ENCODE data around the gene MPEG1. TPM values are rescaled to one million over a fixed set of nuclear protein-coding genes. Genes with fewer than 3 reads are reported as not detected.

MPEG1 gene
- total RNA-seq, 4 donors from 2014 or later = 1.0 to 15.1 (median 5.7) TPM

- H3K4me1 ChIP-seq = no peaks in the 10 kb centered on the region
- no peak for DNase-seq
- intact Hi-C loops (cut with DNase I; ENCODE audit: low total_unique reads) = no loop called here
- H3K36me3 ChIP-seq = no peaks in the 10 kb centered on the region
- no peaks in the 10 kb centered on the region for H3K9me3 ChIP-seq
- TF ChIP-seq POLR2A (IDR thresholded peaks at IDR 0.05) = no peak
- TF ChIP-seq CTCF (IDR thresholded peaks at IDR 0.05) = no peak
- H3K4me3 ChIP-seq = no peak overlapping the region
- H3K27ac ChIP-seq = no peak overlapping the region
- H3K27me3 ChIP-seq = no peaks in the 10 kb centered on the region
Observed at GRCh38 chr11:59187035-59187434, 25.7 kb downstream of the MPEG1 start.

- Histone ChIP-seq H3K4me3 (no peak overlapping the region), H3K27ac (no peak overlapping the region), H3K36me3 (no peaks in the 10 kb centered on the region), H3K4me1 (no peaks in the 10 kb centered on the region), H3K9me3 (no peaks in the 10 kb centered on the region), H3K27me3 (no peaks in the 10 kb centered on the region)
- intact Hi-C loops (cut with DNase I; ENCODE audit: low total_unique reads) = no loop called here
- no peak for DNase-seq
- TF ChIP-seq CTCF (IDR thresholded peaks at IDR 0.05) (peak in 3 of 4 experiments; percentile 17 to 46 (median 40)), POLR2A (IDR thresholded peaks at IDR 0.05) (no peak)
Observed at GRCh38 chr11:59186130-59186594, 26.6 kb downstream of the MPEG1 start.

GRCh38 chr11:59185386-59185945, 27.3 kb downstream of the MPEG1 start:
- no peaks in the 10 kb centered on the region for H3K9me3 ChIP-seq
- H3K36me3 ChIP-seq = no peaks in the 10 kb centered on the region
- H3K27ac ChIP-seq = no peak overlapping the region
- H3K27me3 ChIP-seq = no peaks in the 10 kb centered on the region
- no peak overlapping the region for H3K4me3 ChIP-seq
- intact Hi-C loops (cut with DNase I; ENCODE audit: low total_unique reads) = no loop called here
- DNase-seq = no peak
- TF ChIP-seq POLR2A (IDR thresholded peaks at IDR 0.05) = no peak
- no peak for TF ChIP-seq CTCF (IDR thresholded peaks at IDR 0.05)
- H3K4me1 ChIP-seq = no peaks in the 10 kb centered on the region

GRCh38 chr11:59184691-59185339, 27.9 kb downstream of the MPEG1 start:
- Histone ChIP-seq H3K27me3 (no peaks in the 10 kb centered on the region), H3K27ac (peak overlapping the region in 1 of 2 donors; percentile 14), H3K36me3 (no peaks in the 10 kb centered on the region), H3K4me1 (no peaks in the 10 kb centered on the region), H3K4me3 (no peak overlapping the region), H3K9me3 (no peaks in the 10 kb centered on the region)
- TF ChIP-seq POLR2A (IDR thresholded peaks at IDR 0.05) (no peak), CTCF (IDR thresholded peaks at IDR 0.05) (no peak)
- intact Hi-C loops (cut with DNase I; ENCODE audit: low total_unique reads) = no loop called here
- no peak for DNase-seq

GRCh38 chr11:59183771-59184170, 29.0 kb downstream of the MPEG1 start:
- TF ChIP-seq CTCF (IDR thresholded peaks at IDR 0.05) = no peak
- TF ChIP-seq POLR2A (IDR thresholded peaks at IDR 0.05) = no peak
- Histone ChIP-seq H3K4me1 (no peaks in the 10 kb centered on the region), H3K27ac (peak overlapping the region in 1 of 2 donors; percentile 44), H3K27me3 (no peaks in the 10 kb centered on the region), H3K4me3 (no peak overlapping the region), H3K36me3 (no peaks in the 10 kb centered on the region), H3K9me3 (no peaks in the 10 kb centered on the region)
- intact Hi-C loops (cut with DNase I; ENCODE audit: low total_unique reads) = no loop called here
- DNase-seq = peak in 1 of 2 donors; percentile 54

Measured in uterus (tissue), 4 donors.